HUES48 (cell line): ENCODE data around the gene RNF145.

Experiments used
- H3K27ac ChIP-seq: one replicate; pipeline ENCODE4 v1.7.0; 2013; ENCODE audit warnings: low read depth, low read length, inconsistent platforms
- H3K27me3 ChIP-seq: 2 replicates; pipeline ENCODE4 v1.6.1; 2013; ENCODE audit warnings: mild to moderate bottlenecking, low read length; ENCODE audit not compliant: control insufficient read depth, insufficient read depth
- H3K36me3 ChIP-seq: 2 replicates; pipeline ENCODE4 v1.6.1; 2013; ENCODE audit warnings: low read length; ENCODE audit not compliant: control insufficient read depth, insufficient read depth
- H3K4me1 ChIP-seq: 2 replicates; pipeline ENCODE4 v1.6.1; 2013; ENCODE audit warnings: mild to moderate bottlenecking, low read length; ENCODE audit not compliant: control insufficient read depth, insufficient read depth
- H3K4me3 ChIP-seq: 2 replicates; pipeline ENCODE4 v1.5.1; 2013; ENCODE audit warnings: mild to moderate bottlenecking, low read depth, low read length
- H3K9ac ChIP-seq: 2 replicates; pipeline ENCODE4 v1.6.1; 2013; ENCODE audit warnings: mild to moderate bottlenecking, low read depth, low read length, moderate library complexity
- H3K9me3 ChIP-seq: 2 replicates; pipeline ENCODE4 v1.6.1; 2013; ENCODE audit warnings: low read length; ENCODE audit not compliant: control insufficient read depth, insufficient read depth

Gene RNF145

DNA sequence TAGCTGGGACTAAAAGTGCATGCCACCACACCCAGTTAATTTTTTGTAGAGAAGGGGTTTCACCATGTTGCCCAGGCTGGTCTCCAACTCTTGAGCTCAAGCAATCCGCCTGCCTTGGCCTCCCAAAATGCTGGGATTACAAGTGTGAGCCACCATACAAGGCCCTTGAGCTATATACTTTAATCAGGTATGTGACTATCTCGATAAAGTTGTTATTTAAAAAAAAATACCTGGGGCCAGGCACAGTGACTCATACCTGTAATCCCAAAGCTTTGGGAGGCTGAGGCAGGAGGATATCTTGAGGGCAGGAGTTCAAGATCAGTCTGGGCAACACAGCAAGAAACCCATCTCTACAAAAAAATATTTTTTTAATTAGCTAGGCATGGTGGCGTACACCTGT lies 19.2 kb downstream of the RNF145 start:
- Histone ChIP-seq H3K4me3 (no peak overlapping the region), H3K4me1 (peaks cover 4% of the 10 kb centered on the region), H3K27me3 (no peaks in the 10 kb centered on the region), H3K9me3 (no peaks in the 10 kb centered on the region), H3K36me3 (peaks cover 9% of the 10 kb centered on the region), H3K9ac (no peak overlapping the region), H3K27ac (no peak overlapping the region)

DNA sequence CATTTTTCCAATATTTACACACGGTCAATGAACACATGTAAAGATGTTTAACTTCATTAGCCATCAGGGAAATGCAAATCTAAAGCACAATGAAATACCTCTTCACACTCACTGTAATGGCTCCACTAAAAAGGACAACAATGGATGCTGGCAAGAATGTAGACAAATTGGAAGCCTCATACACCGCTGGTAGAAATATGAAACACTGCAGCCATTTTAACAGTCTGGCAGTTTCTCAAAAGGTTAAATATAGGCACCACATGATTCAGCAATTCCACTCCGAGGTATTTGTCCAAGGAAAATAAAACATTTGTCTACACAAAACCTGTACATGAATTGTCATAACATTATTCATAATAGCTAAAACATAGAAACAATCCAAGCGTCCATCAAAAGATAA lies 20.0 kb downstream of the RNF145 start:
- no peak overlapping the region for H3K9ac ChIP-seq
- peaks cover 5% of the 10 kb centered on the region for H3K36me3 ChIP-seq
- no peaks in the 10 kb centered on the region for H3K27me3 ChIP-seq

GRCh38 chr5:159187719-159188118 lies 21.6 kb downstream of the RNF145 start:
- Histone ChIP-seq H3K27me3 (no peaks in the 10 kb centered on the region), H3K27ac (no peak overlapping the region), H3K36me3 (peaks cover 4% of the 10 kb centered on the region), H3K4me1 (peaks cover 9% of the 10 kb centered on the region), H3K4me3 (no peak overlapping the region), H3K9me3 (no peaks in the 10 kb centered on the region), H3K9ac (no peak overlapping the region)

More for the DNA sequence above, 20.0 kb downstream of the RNF145 start:
- Histone ChIP-seq H3K27ac (no peak overlapping the region), H3K4me1 (peaks cover 9% of the 10 kb centered on the region), H3K4me3 (no peak overlapping the region), H3K9me3 (no peaks in the 10 kb centered on the region)

GRCh38 chr5:159186319-159186718 lies 23.0 kb downstream of the RNF145 start:
- no peaks in the 10 kb centered on the region for H3K27me3 ChIP-seq
- peaks cover 9% of the 10 kb centered on the region for H3K4me1 ChIP-seq
- no peak overlapping the region for H3K27ac ChIP-seq
- no peaks in the 10 kb centered on the region for H3K9me3 ChIP-seq
- H3K36me3 ChIP-seq, result peaks cover 4% of the 10 kb centered on the region
- H3K4me3 ChIP-seq, result no peak overlapping the region
- H3K9ac ChIP-seq, result no peak overlapping the region

GRCh38 chr5:159185773-159186172 lies 23.6 kb downstream of the RNF145 start:
- Histone ChIP-seq H3K27ac (peak overlapping the region; percentile 68), H3K9ac (no peak overlapping the region), H3K4me1 (peaks cover 9% of the 10 kb centered on the region)

GRCh38 chr5:159184858-159185381 lies 24.4 kb downstream of the RNF145 start:
- H3K4me1 ChIP-seq, result peaks cover 9% of the 10 kb centered on the region
- no peak overlapping the region for H3K9ac ChIP-seq
- peak overlapping the region; percentile 68 for H3K27ac ChIP-seq
- no peaks in the 10 kb centered on the region for H3K9me3 ChIP-seq
- peaks cover 4% of the 10 kb centered on the region for H3K36me3 ChIP-seq
- no peak overlapping the region for H3K4me3 ChIP-seq
- no peaks in the 10 kb centered on the region for H3K27me3 ChIP-seq

More at GRCh38 chr5:159185773-159186172, 23.6 kb downstream of the RNF145 start:
- peaks cover 4% of the 10 kb centered on the region for H3K36me3 ChIP-seq
- no peaks in the 10 kb centered on the region for H3K27me3 ChIP-seq
- no peaks in the 10 kb centered on the region for H3K9me3 ChIP-seq
- H3K4me3 ChIP-seq, result no peak overlapping the region

GRCh38 chr5:159184236-159184635 lies 25.1 kb downstream of the RNF145 start:
- no peaks in the 10 kb centered on the region for H3K9me3 ChIP-seq
- no peak overlapping the region for H3K27ac ChIP-seq
- no peaks in the 10 kb centered on the region for H3K27me3 ChIP-seq
- no peak overlapping the region for H3K9ac ChIP-seq
- H3K36me3 ChIP-seq, result peaks cover 2% of the 10 kb centered on the region
- no peak overlapping the region for H3K4me3 ChIP-seq
- H3K4me1 ChIP-seq, result peaks cover 9% of the 10 kb centered on the region

GRCh38 chr5:159183247-159183646 lies 26.1 kb downstream of the RNF145 start:
- H3K27ac ChIP-seq, result no peak overlapping the region
- no peaks in the 10 kb centered on the region for H3K9me3 ChIP-seq

DNA sequence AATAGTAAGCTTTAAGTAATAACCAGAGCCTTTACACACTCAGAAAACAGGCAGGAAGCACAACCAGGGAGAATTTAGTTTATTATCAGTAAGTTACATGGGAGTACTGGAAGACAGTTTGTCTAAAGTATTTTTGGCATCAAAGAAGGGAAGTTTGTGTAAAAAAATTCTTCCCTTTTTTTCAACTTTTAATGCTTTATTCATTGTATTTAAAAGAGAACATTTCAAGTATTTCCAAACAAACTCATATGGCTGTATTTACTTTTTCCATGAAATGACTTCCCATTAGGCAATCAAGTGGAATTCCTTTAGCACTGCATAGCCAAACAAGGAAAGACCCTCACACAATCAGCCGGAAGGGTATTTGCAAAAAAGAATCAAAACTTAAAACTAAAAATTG lies 26.7 kb downstream of the RNF145 start:
- Histone ChIP-seq H3K4me1 (peaks cover 9% of the 10 kb centered on the region), H3K36me3 (no peaks in the 10 kb centered on the region; the same call in 1 of the 2 replicates), H3K27ac (no peak overlapping the region), H3K9me3 (no peaks in the 10 kb centered on the region), H3K9ac (no peak overlapping the region), H3K27me3 (no peaks in the 10 kb centered on the region), H3K4me3 (no peak overlapping the region)

More at GRCh38 chr5:159183247-159183646, 26.1 kb downstream of the RNF145 start:
- H3K9ac ChIP-seq, result no peak overlapping the region
- peaks cover 9% of the 10 kb centered on the region for H3K4me1 ChIP-seq
- H3K27me3 ChIP-seq, result no peaks in the 10 kb centered on the region
- H3K4me3 ChIP-seq, result no peak overlapping the region
- no peaks in the 10 kb centered on the region; the same call in 1 of the 2 replicates for H3K36me3 ChIP-seq

GRCh38 chr5:159181651-159182050 lies 27.7 kb downstream of the RNF145 start:
- no peaks in the 10 kb centered on the region for H3K9me3 ChIP-seq

DNA sequence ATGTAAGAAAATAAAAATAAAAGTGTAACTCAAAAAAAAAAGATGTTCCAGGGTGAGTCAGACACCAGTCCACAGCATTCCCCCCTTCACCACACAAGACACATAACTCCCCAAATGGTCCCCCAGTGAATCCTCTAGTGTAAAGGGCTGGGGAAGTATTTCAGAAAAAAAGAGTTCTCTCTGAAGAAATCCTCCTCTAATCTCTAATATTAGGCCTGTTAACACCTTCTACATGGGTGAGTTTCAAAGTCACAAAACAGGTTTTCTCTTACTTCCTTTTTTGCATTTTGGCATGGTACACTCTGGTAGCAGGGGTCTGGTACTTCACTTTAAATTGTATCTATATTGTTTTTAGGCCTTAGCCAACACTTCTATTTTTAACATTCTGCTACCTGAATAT lies 28.2 kb downstream of the RNF145 start:
- Histone ChIP-seq H3K36me3 (peaks cover 3% of the 10 kb centered on the region; the same call in 1 of the 2 replicates), H3K4me1 (peaks cover 9% of the 10 kb centered on the region), H3K9me3 (no peaks in the 10 kb centered on the region), H3K27ac (no peak overlapping the region), H3K4me3 (no peak overlapping the region), H3K27me3 (no peaks in the 10 kb centered on the region), H3K9ac (no peak overlapping the region)

More at GRCh38 chr5:159181651-159182050, 27.7 kb downstream of the RNF145 start:
- no peaks in the 10 kb centered on the region for H3K27me3 ChIP-seq
- H3K36me3 ChIP-seq, result no peaks in the 10 kb centered on the region; the same call in 1 of the 2 replicates
- H3K4me3 ChIP-seq, result no peak overlapping the region
- H3K4me1 ChIP-seq, result peaks cover 9% of the 10 kb centered on the region
- H3K27ac ChIP-seq, result no peak overlapping the region
- no peak overlapping the region for H3K9ac ChIP-seq
